GM19351 (cell line): ENCODE measurements around the gene PARM1.

Experiments used
- ATAC-seq: cut with Tn5 transposase; IDR thresholded peaks from one replicate; pipeline ENCODE4 v1.9.1; 2021; ENCODE audit warnings: mild to moderate bottlenecking, moderate library complexity; ENCODE audit not compliant: unreplicated experiment

Gene PARM1

DNA sequence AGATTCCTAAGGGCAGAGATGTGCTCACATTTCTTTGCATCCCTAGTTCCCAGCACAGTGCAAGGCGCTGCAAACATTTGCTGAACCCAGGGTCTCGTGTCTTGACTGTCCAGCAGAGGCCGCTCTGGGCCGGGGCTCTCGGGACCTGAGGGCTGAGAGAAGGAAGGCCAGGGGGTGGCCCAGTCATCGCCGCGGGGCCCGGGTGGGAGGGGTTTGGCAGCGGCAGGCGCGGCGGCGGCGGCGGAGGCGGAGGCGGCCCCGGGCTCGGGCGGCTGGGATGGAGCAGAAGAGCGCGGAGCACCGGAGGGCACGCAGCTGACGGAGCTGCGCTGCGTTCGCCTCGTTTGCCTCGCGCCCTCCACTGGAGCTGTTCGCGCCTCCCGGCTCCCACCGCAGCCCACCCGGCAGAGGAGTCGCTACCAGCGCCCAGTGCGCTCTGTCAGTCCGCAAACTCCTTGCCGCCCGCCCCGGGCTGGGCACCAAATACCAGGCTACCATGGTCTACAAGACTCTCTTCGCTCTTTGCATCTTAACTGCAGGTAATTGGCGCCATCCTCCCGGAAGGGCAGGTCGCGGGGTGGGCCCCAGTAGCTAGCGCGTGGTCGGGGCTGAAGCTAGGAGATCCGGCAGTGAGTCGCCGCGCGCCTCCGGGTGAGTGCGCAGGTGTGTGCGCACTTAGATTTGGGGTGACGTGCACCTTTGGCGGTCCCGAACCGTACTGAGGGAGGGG lies at the start of gene PARM1:
PARM1 (plus strand) TSS at position 285 of the 730 bp plus-strand sequence; CDS start at position 497, 212 bp downstream.
- ATAC-seq, result peak; percentile 75

DNA sequence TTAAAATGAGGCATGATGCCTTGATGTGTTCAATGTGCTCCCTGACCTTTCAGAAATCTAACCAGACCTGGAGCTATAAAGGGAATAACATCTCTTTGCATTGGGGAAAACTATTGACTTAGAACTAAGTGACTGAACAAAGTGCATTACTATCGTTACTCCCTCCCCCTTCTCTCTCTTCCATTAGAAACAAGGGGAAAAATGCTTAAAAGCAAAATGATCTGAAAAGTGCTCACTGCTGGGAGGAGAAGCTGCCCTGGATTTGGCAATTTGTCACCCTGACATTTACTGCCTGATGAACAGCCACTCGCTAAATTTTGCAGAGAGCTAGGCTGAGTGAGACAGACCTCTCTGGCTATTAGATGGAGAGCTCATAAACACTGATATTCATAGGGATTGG lies 48.6 kb upstream of the PARM1 start:
- ATAC-seq, result no peak

GRCh38 chr4:74886484-74886883 lies 46.4 kb upstream of the PARM1 start:
- ATAC-seq, result no peak

DNA sequence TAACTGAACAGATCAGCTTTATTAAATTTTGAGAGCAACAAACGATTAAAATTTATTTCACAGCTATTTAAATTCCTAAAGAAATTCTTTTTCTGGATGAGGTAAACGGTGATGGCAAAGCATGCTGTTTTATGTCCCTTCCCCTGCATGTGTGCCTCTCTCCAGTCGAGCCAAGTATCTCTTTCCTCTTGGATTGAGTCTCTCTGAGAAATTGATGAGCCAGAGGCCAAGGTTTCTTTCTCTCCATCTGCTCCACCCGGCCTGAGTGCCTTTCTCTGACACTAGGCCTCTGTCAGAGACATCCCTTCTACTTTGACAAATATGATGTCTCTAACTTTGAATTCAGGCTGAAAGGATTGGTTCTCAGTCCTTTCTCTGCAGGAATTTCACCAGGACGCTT lies 42.6 kb upstream of the PARM1 start:
- no peak for ATAC-seq

GRCh38 chr4:74891037-74891436 lies 41.9 kb upstream of the PARM1 start:
- no peak for ATAC-seq

DNA sequence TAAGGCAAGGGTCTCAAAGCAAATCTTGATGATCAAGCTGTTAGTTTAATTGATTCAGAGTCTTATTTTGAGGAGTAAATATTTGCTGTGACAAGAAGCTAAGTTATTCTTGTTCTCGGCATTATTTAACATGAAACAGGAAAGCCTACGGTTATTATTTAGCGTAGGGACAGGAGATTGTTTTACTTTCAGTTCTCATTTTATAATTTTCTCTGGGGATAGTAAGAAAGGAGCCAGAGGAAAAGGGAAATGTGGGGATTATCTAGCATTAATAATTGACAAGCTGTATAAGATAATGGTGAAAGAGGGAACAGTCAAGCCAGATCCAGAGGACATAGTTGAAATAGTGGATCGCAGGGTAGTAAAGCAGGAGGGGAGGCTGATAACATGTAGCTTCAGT lies 39.7 kb upstream of the PARM1 start:
- no peak for ATAC-seq

- ATAC-seq, result no peak
Observed at GRCh38 chr4:74896595-74896994, 36.3 kb upstream of the PARM1 start.

GRCh38 chr4:74897386-74897785 lies 35.5 kb upstream of the PARM1 start:
- ATAC-seq, result no peak

GRCh38 chr4:74900862-74901261 lies 32.1 kb upstream of the PARM1 start:
- ATAC-seq, result no peak

- ATAC-seq, result no peak
Observed at GRCh38 chr4:74904509-74905065, 28.3 kb upstream of the PARM1 start.

DNA sequence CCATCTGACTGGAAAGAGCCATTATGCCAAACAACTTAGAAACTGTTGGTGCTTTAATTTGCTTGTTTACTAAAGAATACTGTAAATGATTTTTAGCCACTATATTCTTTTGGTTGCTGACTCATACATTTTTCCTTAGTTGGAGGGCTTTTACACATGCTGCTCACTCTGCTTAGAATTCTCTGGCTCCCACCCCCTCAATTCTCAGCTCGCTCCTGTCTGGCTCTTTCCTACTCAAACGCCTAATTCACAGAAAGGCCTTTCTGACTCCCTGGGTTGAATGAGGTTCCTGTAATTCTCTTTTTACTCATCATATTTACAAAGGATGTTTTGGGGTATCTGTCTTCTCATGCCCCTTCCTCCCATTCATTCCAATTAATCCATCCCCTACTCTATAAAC lies 26.1 kb upstream of the PARM1 start:
- ATAC-seq, result no peak

- peak; percentile 62 for ATAC-seq
Observed at GRCh38 chr4:74919783-74920182, 13.1 kb upstream of the PARM1 start.

- peak; percentile 48 for ATAC-seq
Observed at GRCh38 chr4:74920704-74921103, 12.2 kb upstream of the PARM1 start.

GRCh38 chr4:74921490-74921889 lies 11.4 kb upstream of the PARM1 start:
- no peak for ATAC-seq

DNA sequence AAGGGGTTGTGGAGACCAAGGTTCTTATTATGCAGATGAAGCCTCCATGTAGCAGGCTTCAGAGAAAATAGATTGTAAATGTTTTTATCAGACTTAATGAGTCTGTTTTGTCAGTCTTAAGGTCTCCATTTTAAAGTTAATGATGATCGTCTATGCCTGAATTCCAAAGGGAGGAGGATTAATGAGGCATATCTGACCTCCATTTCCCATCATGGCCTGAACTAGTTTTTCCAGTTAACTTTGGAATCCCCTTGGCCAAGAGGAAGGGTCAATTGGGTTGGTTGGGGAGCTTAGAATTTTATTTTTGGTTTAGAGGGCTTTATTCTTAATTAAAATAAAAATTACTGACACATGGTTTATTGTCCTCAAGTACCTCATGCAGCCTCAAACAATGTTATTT lies 6.9 kb upstream of the PARM1 start:
- ATAC-seq, result no peak

- peak; percentile 47 for ATAC-seq
Observed at GRCh38 chr4:74930162-74930561, 2.8 kb upstream of the PARM1 start.

- ATAC-seq, result no peak
Observed at GRCh38 chr4:74931376-74931775, 1.5 kb upstream of the PARM1 start.

GRCh38 chr4:74932010-74932409 lies 906 bp upstream of the PARM1 start:
- ATAC-seq, result no peak

DNA sequence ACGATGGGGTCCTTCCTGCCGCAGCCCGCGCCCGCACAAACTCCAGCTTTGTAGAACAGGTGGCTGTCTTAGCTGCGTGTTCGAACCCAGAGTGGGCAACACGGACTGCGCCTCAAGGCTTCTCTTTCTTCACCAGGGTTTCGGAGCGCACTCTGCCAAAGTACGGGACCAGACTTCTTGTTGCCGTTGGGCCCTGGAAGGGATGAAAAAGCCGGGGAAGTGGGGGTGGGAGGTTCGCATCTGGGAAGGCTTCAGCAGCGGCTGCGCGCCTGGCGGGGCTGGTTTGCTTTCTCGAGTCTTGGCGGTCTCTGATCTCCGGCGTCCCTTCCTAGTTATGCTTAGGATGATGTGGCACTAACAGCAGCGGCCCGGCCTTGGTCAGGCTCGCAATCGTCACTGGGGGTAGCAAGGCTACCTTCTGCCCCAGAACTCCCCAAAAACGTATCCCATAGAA lies 673 bp downstream of the PARM1 start:
- peak; percentile 24 for ATAC-seq

GRCh38 chr4:74934016-74934831 lies 1.3 kb downstream of the PARM1 start:
- ATAC-seq, result peak; percentile 4

- no peak for ATAC-seq
Observed at GRCh38 chr4:74934888-74935287, 2.0 kb downstream of the PARM1 start.

DNA sequence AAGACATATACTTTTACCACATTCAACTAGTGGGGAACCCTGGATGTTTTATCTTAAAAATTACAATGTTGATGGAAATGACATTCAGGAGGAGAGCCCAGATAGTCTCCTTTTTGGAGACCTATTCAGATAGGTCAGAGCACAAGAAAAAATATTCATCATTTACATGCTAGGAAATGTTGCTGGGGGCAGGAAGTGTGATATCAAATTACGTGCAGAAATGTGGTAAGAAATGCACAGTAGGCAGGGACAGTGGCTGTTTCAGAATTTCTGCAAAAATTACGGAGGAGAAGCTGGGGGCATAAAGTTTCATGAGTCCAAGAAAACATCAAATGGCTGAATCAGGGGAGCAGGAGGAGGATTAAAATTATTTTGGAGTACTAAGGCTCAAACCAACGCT lies 8.2 kb downstream of the PARM1 start:
- ATAC-seq, result no peak
